ACC112 (cell line): ENCODE results near the gene MAN2B2.
"Not testable (repeated sequence)": the region's sequence is repeated elsewhere in the genome, so short reads cannot be mapped to it uniquely, and the experiment has no call there.

ENCODE experiments used
- H2AFZ ChIP-seq: fragments of 200-600 bp; sonication (generic); one replicate; pipeline ENCODE4 v1.6.0; 2017; ENCODE audit warnings: antibody characterized with exemption, low read length; ENCODE audit not compliant: unreplicated experiment
- H3K27ac ChIP-seq: fragments of 200-600 bp; sonication (generic); 2 replicates; pipeline ENCODE4 v1.5.1; 2014; ENCODE audit warnings: low read depth, mild to moderate bottlenecking, antibody characterized with exemption, low read length, moderate library complexity
- H3K27me3 ChIP-seq: fragments of 200-600 bp; sonication (generic); 2 replicates; pipeline ENCODE4 v1.6.1; 2014; ENCODE audit warnings: mild to moderate bottlenecking, antibody characterized with exemption, low read length, moderate library complexity, mixed read lengths; ENCODE audit not compliant: insufficient read depth
- H3K36me3 ChIP-seq: fragments of 200-600 bp; sonication (generic); 2 replicates; pipeline ENCODE4 v1.6.1; 2016; ENCODE audit warnings: mild to moderate bottlenecking, antibody characterized with exemption, low read length, moderate library complexity, mixed read lengths; ENCODE audit not compliant: insufficient read depth
- H3K4me1 ChIP-seq: fragments of 200-600 bp; sonication (generic); one replicate; pipeline ENCODE4 v1.6.1; 2016; ENCODE audit warnings: low read length, mixed read lengths; ENCODE audit not compliant: insufficient read depth, unreplicated experiment, control insufficient read depth
- H3K4me3 ChIP-seq: fragments of 200-600 bp; sonication (generic); 2 replicates; pipeline ENCODE4 v1.5.1; 2014; ENCODE audit warnings: mild to moderate bottlenecking, low read depth, low read length
- H3K79me2 ChIP-seq: fragments of 200-600 bp; sonication (generic); one replicate; pipeline ENCODE4 v1.6.0; 2016; ENCODE audit warnings: low read length; ENCODE audit not compliant: control insufficient read depth, unreplicated experiment, insufficient read depth

Gene MAN2B2

GRCh38 chr4:6626066-6626465 lies 51.1 kb downstream of the MAN2B2 start:
- H3K27ac ChIP-seq: no peak overlapping the region
- no peaks in the 10 kb centered on the region for H3K79me2 ChIP-seq
- H3K4me3 ChIP-seq: no peak overlapping the region
- no peak overlapping the region for H2AFZ ChIP-seq
- H3K27me3 ChIP-seq: no peaks in the 10 kb centered on the region
- H3K4me1 ChIP-seq: no peaks in the 10 kb centered on the region
- no peaks in the 10 kb centered on the region for H3K36me3 ChIP-seq

DNA sequence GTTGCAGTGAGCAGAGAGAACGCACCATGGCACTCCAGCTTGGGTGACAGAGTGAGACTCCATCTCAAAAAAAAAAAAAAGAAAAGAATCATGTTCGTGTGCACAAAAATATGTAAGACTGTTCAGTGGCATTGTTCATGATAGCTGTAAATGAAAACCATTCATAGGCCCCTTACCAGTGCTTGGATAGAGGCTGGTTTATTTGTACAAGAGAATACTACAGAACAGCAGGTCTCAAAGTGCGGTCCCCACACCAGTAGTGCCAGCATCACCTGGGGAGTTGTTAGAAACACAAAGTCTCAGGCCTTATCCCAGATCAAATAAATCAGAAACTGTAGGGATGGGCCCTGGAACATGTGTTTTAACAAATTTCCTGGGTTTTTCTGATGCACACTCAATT lies 52.8 kb downstream of the MAN2B2 start:
- H3K36me3 ChIP-seq: no peaks in the 10 kb centered on the region
- H3K4me1 ChIP-seq: no peaks in the 10 kb centered on the region
- no peak overlapping the region for H2AFZ ChIP-seq
- H3K4me3 ChIP-seq: no peak overlapping the region
- no peaks in the 10 kb centered on the region for H3K27me3 ChIP-seq
- H3K79me2 ChIP-seq: peaks cover 5% of the 10 kb centered on the region
- H3K27ac ChIP-seq: no peak overlapping the region

DNA sequence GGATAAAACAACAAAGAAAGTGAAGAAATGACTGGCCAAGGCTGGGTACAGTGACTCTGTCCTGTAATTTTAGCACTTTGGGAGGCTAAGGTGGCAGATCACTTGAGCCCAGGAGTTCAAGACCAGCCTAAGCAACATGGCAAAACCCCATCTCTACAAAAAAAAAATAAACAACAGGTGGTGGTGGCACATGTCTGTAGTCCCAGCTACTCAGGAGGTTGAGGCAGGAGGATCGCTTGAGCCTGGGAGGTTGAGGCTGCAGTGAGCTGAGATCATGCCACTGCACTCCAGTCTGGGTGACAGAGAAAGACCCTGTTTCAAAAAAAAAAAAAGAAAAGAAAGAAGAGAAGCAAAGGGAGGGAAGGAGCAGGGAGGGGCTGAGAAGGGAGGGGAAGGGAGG lies 53.5 kb downstream of the MAN2B2 start:
- H3K4me3 ChIP-seq, H3K79me2 ChIP-seq, H3K27ac ChIP-seq, H3K4me1 ChIP-seq, H3K27me3 ChIP-seq, H2AFZ ChIP-seq, H3K36me3 ChIP-seq: not testable (repeated sequence)

DNA sequence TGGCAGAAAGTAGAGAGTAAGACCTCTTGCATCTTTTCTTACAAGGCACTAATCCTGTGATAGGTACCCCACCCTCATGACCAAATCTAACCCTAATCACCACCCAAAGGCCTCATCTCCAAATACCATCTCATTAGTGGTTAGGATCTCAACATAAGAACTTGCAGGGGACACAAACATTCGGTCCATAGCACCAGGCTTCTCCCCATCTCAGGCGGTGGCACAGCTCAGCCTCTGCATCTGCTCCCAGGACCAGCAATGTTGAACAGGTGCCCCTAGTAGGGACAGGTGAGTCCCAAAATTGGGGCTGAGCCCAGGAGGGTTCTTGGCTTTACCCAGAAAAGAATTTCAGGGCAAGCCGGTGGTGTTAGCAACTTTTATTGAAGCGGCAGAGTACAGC lies 57.1 kb downstream of the MAN2B2 start:
- Histone ChIP-seq H3K27ac (no peak overlapping the region), H3K36me3 (no peaks in the 10 kb centered on the region), H3K4me3 (no peak overlapping the region)

DNA sequence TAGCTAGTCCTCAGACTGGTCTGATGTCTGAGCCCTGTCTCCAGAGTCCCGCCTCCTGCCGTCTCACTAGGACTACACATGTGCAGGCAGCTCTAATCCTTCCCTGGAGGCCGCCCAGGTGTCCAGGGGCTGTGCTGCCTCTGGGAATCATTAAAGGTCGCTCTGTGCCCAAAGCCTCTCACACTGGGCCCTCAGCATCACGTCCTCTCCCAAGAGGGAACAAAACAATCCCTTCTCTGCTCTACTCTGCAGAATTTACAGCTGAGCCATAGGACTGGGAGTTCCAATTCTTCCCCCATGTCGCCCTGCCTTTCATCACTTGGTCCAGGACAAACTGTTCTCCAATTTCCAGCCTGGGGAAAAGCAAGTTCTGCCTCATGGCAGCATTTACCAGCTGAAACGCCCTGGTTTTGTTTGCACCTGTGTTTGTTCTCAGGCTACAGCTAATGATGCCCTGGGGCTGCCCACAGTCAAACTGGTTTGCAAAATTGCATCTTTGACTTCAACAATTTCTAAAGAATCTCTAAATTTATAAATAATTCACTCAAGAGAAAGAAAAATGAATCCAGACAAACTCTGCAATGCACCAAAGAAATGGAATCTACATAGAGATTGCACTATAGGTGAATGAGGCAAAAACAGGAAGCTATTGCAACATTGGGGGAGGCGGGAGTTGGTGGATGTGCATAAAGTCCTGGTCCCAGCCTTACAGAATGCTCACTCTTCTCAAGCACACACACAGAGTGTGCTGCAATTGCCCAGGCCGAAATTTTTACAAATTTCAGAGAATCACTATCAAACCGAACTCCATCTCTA lies 58.3 kb downstream of the MAN2B2 start:
- Histone ChIP-seq H2AFZ (no peak overlapping the region), H3K4me1 (peaks cover 5% of the 10 kb centered on the region), H3K4me3 (no peak overlapping the region), H3K79me2 (peaks cover 8% of the 10 kb centered on the region), H3K27ac (no peak overlapping the region), H3K27me3 (no peaks in the 10 kb centered on the region), H3K36me3 (no peaks in the 10 kb centered on the region)

More for the DNA sequence above, 57.1 kb downstream of the MAN2B2 start:
- H3K4me1 ChIP-seq: peaks cover 5% of the 10 kb centered on the region
- no peak overlapping the region for H2AFZ ChIP-seq
- H3K27me3 ChIP-seq: no peaks in the 10 kb centered on the region
- peaks cover 8% of the 10 kb centered on the region for H3K79me2 ChIP-seq

DNA sequence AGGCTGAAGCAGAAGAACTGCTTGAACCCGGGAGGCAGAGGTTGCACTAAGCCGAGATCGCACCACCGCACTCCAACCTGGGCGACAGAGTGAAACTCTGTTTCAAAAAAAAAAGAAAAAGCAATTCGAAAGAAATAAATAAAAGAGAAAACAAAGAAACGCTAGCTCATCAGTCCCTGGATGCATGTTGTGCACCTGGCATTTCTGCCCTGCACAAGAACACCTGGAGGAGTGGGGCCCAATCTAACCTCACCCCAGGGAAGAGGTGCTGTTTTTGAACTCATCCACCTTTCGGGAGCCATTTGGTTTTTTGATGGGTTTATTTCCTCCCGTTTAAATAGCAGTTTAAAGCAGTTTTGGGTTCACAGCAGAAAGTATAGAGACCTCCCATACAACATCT lies 59.8 kb downstream of the MAN2B2 start:
- H3K27ac ChIP-seq: no peak overlapping the region
- no peaks in the 10 kb centered on the region for H3K27me3 ChIP-seq
- H3K4me3 ChIP-seq: no peak overlapping the region
- peaks cover 8% of the 10 kb centered on the region for H3K79me2 ChIP-seq
- peaks cover 5% of the 10 kb centered on the region for H3K4me1 ChIP-seq
- no peak overlapping the region for H2AFZ ChIP-seq
- no peaks in the 10 kb centered on the region for H3K36me3 ChIP-seq

GRCh38 chr4:6639137-6639680 lies 64.2 kb downstream of the MAN2B2 start:
- Histone ChIP-seq H3K36me3 (peaks cover 13% of the 10 kb centered on the region), H3K27ac (no peak overlapping the region), H3K4me1 (peaks cover 15% of the 10 kb centered on the region), H2AFZ (no peak overlapping the region), H3K79me2 (peaks cover 33% of the 10 kb centered on the region), H3K27me3 (no peaks in the 10 kb centered on the region), H3K4me3 (no peak overlapping the region)

DNA sequence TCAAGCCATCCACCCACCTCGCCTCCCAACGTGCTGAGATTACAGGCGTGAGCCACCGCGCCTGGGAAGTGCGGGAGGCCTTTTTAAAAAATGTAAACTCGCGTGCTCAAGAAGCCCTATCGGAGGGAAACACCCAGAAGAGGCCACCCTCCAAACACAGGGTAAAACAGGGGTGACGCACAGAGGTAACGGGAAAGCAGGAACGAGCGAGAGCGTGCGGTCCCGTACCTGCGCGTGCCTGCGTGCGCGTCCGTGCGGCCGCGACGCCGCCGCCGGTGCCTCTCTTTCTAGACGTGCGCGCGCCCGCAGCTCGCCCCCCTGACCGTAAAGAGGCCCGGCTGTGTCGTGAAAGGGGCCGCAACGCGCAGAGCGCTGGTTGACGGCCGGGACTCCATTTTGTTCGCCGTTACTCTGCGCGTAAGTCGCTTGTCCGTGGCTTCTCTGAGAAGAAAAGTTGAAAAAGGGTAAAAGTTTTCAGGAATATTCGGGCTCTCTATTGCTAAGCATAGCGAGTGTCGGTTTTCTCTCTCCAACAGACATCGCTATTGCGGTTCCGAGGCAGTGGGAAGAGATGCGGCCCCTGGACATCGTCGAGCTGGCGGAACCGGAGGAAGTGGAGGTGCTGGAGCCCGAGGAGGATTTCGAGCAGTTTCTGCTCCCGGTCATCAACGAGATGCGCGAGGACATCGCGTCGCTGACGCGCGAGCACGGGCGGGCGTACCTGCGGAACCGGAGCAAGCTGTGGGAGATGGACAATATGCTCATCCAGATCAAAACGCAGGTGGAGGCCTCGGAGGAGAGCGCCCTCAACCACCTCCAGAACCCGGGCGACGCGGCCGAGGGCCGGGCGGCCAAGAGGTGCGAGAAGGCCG lies 65.5 kb downstream of the MAN2B2 start, which contains the start of gene MRFAP1:
Gene MRFAP1, plus strand, starts transcription at position 394 of the 872 bp plus-strand sequence. Its CDS starts 178 bp downstream, at position 572.
- no peaks in the 10 kb centered on the region for H3K27me3 ChIP-seq
- H3K4me3 ChIP-seq: peak within 1 kb of the TSS; percentile 88
- H3K79me2 ChIP-seq: peaks cover 33% of the 10 kb centered on the region
- H2AFZ ChIP-seq: peak within 1 kb of the TSS; percentile 93
- peaks cover 15% of the 10 kb centered on the region for H3K4me1 ChIP-seq
- H3K36me3 ChIP-seq: peaks cover 13% of the 10 kb centered on the region
- peak within 1 kb of the TSS; percentile 89 for H3K27ac ChIP-seq

DNA sequence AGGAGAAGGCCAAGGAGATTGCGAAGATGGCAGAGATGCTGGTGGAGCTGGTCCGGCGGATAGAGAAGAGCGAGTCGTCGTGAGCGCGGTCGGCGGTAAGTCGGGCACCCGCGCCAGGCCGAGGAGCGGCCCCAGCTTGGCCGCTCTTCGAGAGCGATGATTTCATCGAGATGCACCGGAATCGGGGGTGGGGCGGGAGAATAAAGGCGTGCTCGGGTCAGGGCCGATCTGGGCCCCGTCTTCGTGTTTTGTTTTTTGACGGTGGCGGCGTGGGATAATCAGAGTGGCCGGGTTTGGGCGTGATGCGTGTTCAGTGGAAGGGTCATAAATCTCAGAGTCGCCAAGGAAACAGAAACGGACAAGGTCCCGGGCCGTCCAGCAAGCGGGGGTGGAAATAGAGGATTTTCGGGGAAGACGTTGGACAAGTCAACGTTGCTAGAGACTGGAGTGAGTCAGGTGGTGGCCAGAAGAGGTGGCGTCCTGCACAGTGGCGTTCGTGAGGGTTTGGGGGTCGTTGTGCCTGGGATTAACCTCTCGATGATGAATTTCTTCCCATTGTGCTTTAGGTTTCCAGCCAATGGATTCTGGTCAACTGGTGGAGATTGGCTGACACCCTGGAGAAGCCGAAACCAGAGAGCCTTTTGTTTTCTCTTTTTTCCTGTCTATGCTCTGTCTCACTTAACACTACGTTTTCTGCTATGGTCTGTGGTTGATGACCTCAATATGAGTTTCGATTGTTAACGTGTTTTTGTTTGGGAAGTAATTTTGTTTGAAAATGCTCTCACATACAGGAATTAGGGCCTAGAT lies 66.4 kb downstream of the MAN2B2 start:
- H3K36me3 ChIP-seq: peaks cover 13% of the 10 kb centered on the region
- H3K4me3 ChIP-seq: peak overlapping the region; percentile 88
- H3K27ac ChIP-seq: peak overlapping the region; percentile 89
- peaks cover 33% of the 10 kb centered on the region for H3K79me2 ChIP-seq
- H3K4me1 ChIP-seq: peaks cover 15% of the 10 kb centered on the region
- no peaks in the 10 kb centered on the region for H3K27me3 ChIP-seq
- peak overlapping the region; percentile 93 for H2AFZ ChIP-seq

GRCh38 chr4:6641971-6642320 lies 67.0 kb downstream of the MAN2B2 start:
- H3K79me2 ChIP-seq: peaks cover 33% of the 10 kb centered on the region
- H3K4me3 ChIP-seq: peak overlapping the region; percentile 88
- peaks cover 15% of the 10 kb centered on the region for H3K4me1 ChIP-seq
- no peak overlapping the region for H2AFZ ChIP-seq
- peak overlapping the region; percentile 89; the same call in 1 of the 2 replicates for H3K27ac ChIP-seq
- H3K27me3 ChIP-seq: no peaks in the 10 kb centered on the region
- H3K36me3 ChIP-seq: peaks cover 13% of the 10 kb centered on the region
